OCI-LY3 (cell line): ENCODE data around the gene FRYL.

Source experiments
- H2AFZ ChIP-seq: fragments of 200-600, 300-600 bp; shearing (Covaris generic); 2 replicates; pipeline ENCODE4 v1.6.0; 2014; ENCODE audit warnings: antibody characterized with exemption, low read depth, low read length
- H3K27ac ChIP-seq: fragments of 200-600, 300-600 bp; sonication (generic); 2 replicates; pipeline ENCODE4 v1.5.1; 2014; ENCODE audit warnings: mild to moderate bottlenecking, low read length, moderate library complexity, mixed read lengths
- H3K27me3 ChIP-seq: fragments of 200-600, 300-600 bp; sonication (generic); 2 replicates; pipeline ENCODE4 v1.6.1; 2014; ENCODE audit warnings: low read depth, low read length, mixed read lengths
- H3K36me3 ChIP-seq: fragments of 200-600, 300-600 bp; sonication (generic); replicated peaks from 2 replicates; pipeline ENCODE3; 2014; ENCODE audit warnings: low read depth, low read length, mixed read lengths
- H3K4me1 ChIP-seq: fragments of 300-600, 200-600 bp; sonication (generic); 2 replicates; pipeline ENCODE4 v1.6.1; 2014; ENCODE audit warnings: low read length, mixed read lengths
- H3K4me2 ChIP-seq: fragments of 200-600, 300-600 bp; sonication (generic); 2 replicates; pipeline ENCODE4 v1.6.1; 2014; ENCODE audit warnings: low read length, mixed read lengths
- H3K4me3 ChIP-seq: fragments of 300-600, 200-600 bp; sonication (generic); 2 replicates; pipeline ENCODE4 v1.5.1; 2014; ENCODE audit warnings: antibody characterized with exemption, mild to moderate bottlenecking, low read length, moderate library complexity
- H3K79me2 ChIP-seq: fragments of 300-600, 200-600 bp; shearing (Covaris generic); 2 replicates; pipeline ENCODE4 v1.6.1; 2014; ENCODE audit warnings: mild to moderate bottlenecking, low read length, mixed read lengths
- H3K9ac ChIP-seq: fragments of 300-600, 200-600 bp; shearing (Covaris generic); 2 replicates; pipeline ENCODE4 v1.6.0; 2014; ENCODE audit warnings: mild to moderate bottlenecking, low read length, moderate library complexity
- H3K9me3 ChIP-seq: fragments of 200-600, 300-600 bp; shearing (Covaris generic); 2 replicates; pipeline ENCODE4 v1.6.1; 2014; ENCODE audit warnings: low read length, mixed read lengths; ENCODE audit not compliant: insufficient read depth
- H4K20me1 ChIP-seq: fragments of 200-600, 300-600 bp; sonication (generic); 2 replicates; pipeline ENCODE4 v1.6.1; 2016; ENCODE audit warnings: low read length, mixed read lengths; ENCODE audit not compliant: insufficient read depth
- EZH2phosphoT487 ChIP-seq: fragments of 200-600 bp; shearing (Covaris generic); IDR thresholded peaks from 2 replicates; pipeline ENCODE4 v1.6.1; 2018; ENCODE audit warnings: antibody characterized with exemption, mixed run types, low read depth
- TF ChIP-seq, protein P1 (sequence below): fragments of 200-600, 300-600 bp; sonication (generic); IDR thresholded peaks from 2 replicates; pipeline ENCODE4 v1.5.1; 2014; ENCODE audit warnings: antibody characterized with exemption, low read length, low read depth

FRYL gene

DNA sequence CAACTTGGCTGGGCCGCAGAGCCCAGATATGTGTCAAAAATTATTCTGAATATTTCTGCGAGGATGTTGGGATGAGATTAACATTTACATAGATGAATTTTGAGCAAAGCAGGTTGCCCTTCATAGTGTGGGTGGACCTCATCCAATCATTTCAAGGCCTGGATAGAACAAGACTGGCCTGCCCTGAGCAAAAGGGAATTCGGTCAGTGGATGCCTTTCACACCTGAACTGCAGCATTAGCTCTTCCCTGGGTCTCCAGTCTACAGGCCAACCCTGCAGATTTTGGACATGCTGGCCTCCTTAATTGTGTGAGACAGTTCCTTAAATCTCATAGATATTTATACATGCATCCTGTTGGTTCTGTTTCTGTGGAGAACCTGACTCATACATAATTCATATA, 329.3 kb downstream of the FRYL start:
- Histone ChIP-seq H3K79me2 (no peaks in the 10 kb centered on the region), H3K4me3 (no peak overlapping the region), H3K9ac (no peak overlapping the region), H3K27me3 (no peaks in the 10 kb centered on the region), H3K27ac (no peak overlapping the region), H3K4me1 (no peaks in the 10 kb centered on the region), H2AFZ (no peak overlapping the region), H3K9me3 (no peaks in the 10 kb centered on the region), H3K4me2 (no peak overlapping the region), H3K36me3 (no peaks in the 10 kb centered on the region), H4K20me1 (no peaks in the 10 kb centered on the region)
- TF ChIP-seq EZH2phosphoT487 = no peak
- TF ChIP-seq, protein P1, sequence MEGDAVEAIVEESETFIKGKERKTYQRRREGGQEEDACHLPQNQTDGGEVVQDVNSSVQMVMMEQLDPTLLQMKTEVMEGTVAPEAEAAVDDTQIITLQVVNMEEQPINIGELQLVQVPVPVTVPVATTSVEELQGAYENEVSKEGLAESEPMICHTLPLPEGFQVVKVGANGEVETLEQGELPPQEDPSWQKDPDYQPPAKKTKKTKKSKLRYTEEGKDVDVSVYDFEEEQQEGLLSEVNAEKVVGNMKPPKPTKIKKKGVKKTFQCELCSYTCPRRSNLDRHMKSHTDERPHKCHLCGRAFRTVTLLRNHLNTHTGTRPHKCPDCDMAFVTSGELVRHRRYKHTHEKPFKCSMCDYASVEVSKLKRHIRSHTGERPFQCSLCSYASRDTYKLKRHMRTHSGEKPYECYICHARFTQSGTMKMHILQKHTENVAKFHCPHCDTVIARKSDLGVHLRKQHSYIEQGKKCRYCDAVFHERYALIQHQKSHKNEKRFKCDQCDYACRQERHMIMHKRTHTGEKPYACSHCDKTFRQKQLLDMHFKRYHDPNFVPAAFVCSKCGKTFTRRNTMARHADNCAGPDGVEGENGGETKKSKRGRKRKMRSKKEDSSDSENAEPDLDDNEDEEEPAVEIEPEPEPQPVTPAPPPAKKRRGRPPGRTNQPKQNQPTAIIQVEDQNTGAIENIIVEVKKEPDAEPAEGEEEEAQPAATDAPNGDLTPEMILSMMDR = no peak

DNA sequence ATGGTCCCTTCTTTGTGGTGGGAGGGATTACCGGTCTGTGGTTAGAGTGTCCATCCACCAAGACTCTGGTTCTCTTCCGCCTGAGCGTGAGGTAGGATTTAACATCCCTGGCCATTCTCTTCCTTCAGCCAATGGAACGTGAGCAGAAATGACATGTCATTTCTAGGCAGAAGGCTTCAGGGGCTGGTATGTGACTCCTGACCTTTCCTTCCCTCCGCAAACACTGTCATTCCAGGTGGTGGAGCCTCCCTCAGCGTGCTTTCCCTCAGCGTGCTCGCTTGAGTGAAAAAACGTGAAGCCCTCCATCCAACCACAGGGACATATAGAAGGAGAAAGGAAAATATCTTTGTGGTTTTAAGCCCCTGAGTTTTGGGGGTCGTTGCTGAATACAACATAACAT, 330.9 kb downstream of the FRYL start:
- H3K79me2 ChIP-seq = no peaks in the 10 kb centered on the region
- H3K4me1 ChIP-seq = no peaks in the 10 kb centered on the region
- H3K27me3 ChIP-seq = no peaks in the 10 kb centered on the region
- no peak overlapping the region for H3K4me3 ChIP-seq
- no peaks in the 10 kb centered on the region for H3K9me3 ChIP-seq
- H2AFZ ChIP-seq = no peak overlapping the region
- TF ChIP-seq, protein P1 = no peak
- no peak for TF ChIP-seq EZH2phosphoT487
- no peak overlapping the region for H3K4me2 ChIP-seq
- no peak overlapping the region for H3K9ac ChIP-seq
- no peak overlapping the region for H3K27ac ChIP-seq
- H4K20me1 ChIP-seq = no peaks in the 10 kb centered on the region
- H3K36me3 ChIP-seq = no peaks in the 10 kb centered on the region
